HG02852 (cell line): ENCODE measurements around the gene BORCS6.
"Not testable (repeated sequence)": the region's sequence is repeated elsewhere in the genome, so short reads cannot be mapped to it uniquely, and the experiment has no call there.

Experiments
- ATAC-seq: cut with Tn5 transposase; IDR thresholded peaks from one replicate; pipeline ENCODE4 v1.9.1; 2021; ENCODE audit warnings: mild to moderate bottlenecking, moderate library complexity; ENCODE audit not compliant: unreplicated experiment

BORCS6 gene

GRCh38 chr17:8175795-8176196 is 14.2 kb downstream of the BORCS6 start:
- no peak for ATAC-seq

GRCh38 chr17:8173871-8174322 is 16.1 kb downstream of the BORCS6 start:
- no peak for ATAC-seq

GRCh38 chr17:8173056-8173870 is 16.7 kb downstream of the BORCS6 start:
- peak; percentile 68 for ATAC-seq

- ATAC-seq = not testable (repeated sequence)
These were observed 19.8 kb downstream of the BORCS6 start for GRCh38 chr17:8170186-8170585.

- no peak for ATAC-seq
These were observed 22.5 kb downstream of the BORCS6 start for GRCh38 chr17:8167526-8167925.

GRCh38 chr17:8166731-8167130 is 23.2 kb downstream of the BORCS6 start:
- no peak for ATAC-seq

- no peak for ATAC-seq
These were observed 25.2 kb downstream of the BORCS6 start for GRCh38 chr17:8164815-8165131.

GRCh38 chr17:8163978-8164814 is 25.8 kb downstream of the BORCS6 start:
- ATAC-seq = no peak

GRCh38 chr17:8162997-8163977 is 26.7 kb downstream of the BORCS6 start:
- no peak for ATAC-seq

GRCh38 chr17:8162233-8162996 is 27.6 kb downstream of the BORCS6 start, which contains the start of gene VAMP2:
Gene VAMP2 (minus strand): TSS chr17:8162948. CDS start chr17:8162879, 69 bp downstream.
- no peak for ATAC-seq

GRCh38 chr17:8161289-8162232 is 28.4 kb downstream of the BORCS6 start:
- ATAC-seq = no peak

GRCh38 chr17:8160741-8161221 is 29.2 kb downstream of the BORCS6 start:
- ATAC-seq = no peak

- ATAC-seq = no peak
These were observed 29.8 kb downstream of the BORCS6 start for GRCh38 chr17:8160224-8160577.

- no peak for ATAC-seq
These were observed 30.3 kb downstream of the BORCS6 start for GRCh38 chr17:8159459-8160223.

GRCh38 chr17:8159032-8159400 is 31.0 kb downstream of the BORCS6 start:
- ATAC-seq = no peak

GRCh38 chr17:8158267-8159031 is 31.5 kb downstream of the BORCS6 start:
- no peak for ATAC-seq

GRCh38 chr17:8156246-8156992 is 33.6 kb downstream of the BORCS6 start:
- peak; percentile 74 for ATAC-seq
